Erythroblast (primary cell): Measurements from ENCODE around the gene ALDH3A1.

Experiments
- GATA1 ChIP-seq: IDR thresholded peaks from 2 replicates; pipeline ENCODE4 v1.6.1; 2011; ENCODE audit warnings: low read depth, mild to moderate bottlenecking, control low read depth, low read length, moderate library complexity
- POLR2A ChIP-seq: IDR thresholded peaks from 2 replicates; pipeline ENCODE4 v1.6.1; 2011; ENCODE audit warnings: mild to moderate bottlenecking, low read length

GRCh38 chr17:19763416-19763815 lies 15.3 kb upstream of the ALDH3A1 start:
- TF ChIP-seq POLR2A (no peak), GATA1 (no peak)
